Hair follicle dermal papilla cell (primary cell): ENCODE data around the gene GCSH. TPM values are rescaled to one million over a fixed set of nuclear protein-coding genes. Genes with fewer than 3 reads are reported as not detected.

Experiments
- small RNA-seq: library from RNA; depleted of rRNA; stranded (forward); fragments of <200 nt; gene quantifications from one replicate; pipeline ENCODE3, GENCODE V24; 2012
- total RNA-seq: library from RNA; depleted of rRNA; stranded (reverse); fragments of >200 nt; gene quantifications from 2 replicates; pipeline ENCODE4 v1.2.3, GENCODE V29; 2012

The GCSH gene
- total RNA-seq, result 8.0 and 8.1 TPM in 2 replicates

DNA sequence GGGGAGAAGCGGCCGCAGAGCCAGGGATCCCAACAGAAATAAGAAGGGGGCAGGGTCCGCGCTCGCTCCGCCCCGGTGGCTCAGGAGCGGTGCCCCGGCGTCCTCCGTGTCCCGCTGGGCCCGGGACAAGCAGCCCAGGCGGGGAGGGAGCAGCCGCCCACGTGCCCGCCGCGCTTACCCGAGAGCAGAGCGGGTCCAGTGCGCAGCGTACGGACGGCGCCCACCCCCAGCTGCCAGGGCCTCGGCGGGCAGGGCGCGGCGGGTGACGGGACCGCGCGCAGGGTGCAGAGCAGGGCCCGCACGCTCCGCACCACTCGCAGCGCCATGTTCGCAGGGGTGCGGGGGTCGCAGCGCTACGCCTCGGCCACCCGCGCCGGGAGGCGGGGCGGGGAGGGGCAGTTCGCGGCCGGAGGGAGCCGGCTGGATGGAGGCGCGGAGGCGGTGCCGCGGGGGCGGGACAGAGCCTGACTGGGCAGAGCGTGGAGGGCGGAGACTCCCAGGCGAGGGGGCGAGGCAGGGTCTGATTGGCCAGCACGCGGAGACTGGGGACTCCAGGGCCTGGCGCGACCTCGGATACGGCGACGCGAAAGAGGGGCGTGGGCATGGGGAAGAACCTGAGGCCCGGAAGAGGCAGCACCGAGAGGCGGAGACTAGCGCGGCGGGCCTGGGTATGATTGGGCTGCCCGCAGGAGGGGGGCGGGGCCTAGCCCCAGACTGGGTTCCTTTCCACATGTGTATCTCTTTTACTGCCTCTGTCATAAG lies at the start of gene GCSH:
GCSH (minus strand) TSS at position 443 of the 762 bp plus-strand sequence; CDS start at position 326, 117 bp downstream.

DNA sequence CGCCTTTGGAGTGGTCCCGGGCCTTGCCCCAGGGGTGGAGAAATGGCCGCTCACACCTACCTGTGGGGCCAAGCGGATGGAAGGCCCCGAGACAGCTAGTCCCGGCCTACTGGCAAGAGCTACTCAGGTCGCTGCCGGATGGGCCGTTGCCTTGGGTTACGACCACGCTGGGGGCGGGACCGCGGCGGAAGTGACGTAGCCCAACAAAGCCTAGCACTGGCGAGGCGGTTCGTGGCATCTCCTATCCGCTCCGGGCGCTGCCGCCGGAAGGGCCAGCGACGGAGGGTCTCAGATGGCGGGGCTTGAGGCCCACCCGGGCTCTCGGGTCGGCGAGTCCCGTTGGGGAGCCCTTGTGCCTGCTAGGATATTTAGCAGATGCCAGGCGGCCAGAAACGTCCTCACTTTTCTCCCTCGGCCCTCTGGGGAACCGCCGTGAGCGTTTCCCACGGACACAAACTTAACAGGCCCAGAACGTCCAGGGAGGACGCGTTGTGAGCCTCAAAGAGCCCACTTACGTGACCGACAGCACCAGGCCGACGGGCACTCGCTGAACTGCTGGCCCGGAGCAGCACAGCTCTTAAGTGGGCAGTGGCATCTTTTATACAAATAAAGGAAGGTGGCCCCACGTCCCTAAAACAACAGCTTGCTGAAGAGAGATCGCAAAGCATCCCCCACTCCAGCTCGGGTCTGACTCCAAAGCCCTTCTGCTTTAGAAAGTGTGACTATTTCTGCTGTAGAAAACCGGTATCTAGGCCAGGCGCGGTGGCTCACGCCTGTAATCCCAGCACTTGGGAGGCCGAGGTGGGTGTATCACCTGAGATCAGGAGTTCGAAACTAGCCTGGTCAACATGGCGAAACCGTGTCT lies 18.9 kb downstream of the GCSH start, which contains the start of gene C16orf46:
C16orf46 (minus strand) TSS at position 163 of the 865 bp plus-strand sequence. CDS start 13,283 bp downstream, outside the sequence.

DNA sequence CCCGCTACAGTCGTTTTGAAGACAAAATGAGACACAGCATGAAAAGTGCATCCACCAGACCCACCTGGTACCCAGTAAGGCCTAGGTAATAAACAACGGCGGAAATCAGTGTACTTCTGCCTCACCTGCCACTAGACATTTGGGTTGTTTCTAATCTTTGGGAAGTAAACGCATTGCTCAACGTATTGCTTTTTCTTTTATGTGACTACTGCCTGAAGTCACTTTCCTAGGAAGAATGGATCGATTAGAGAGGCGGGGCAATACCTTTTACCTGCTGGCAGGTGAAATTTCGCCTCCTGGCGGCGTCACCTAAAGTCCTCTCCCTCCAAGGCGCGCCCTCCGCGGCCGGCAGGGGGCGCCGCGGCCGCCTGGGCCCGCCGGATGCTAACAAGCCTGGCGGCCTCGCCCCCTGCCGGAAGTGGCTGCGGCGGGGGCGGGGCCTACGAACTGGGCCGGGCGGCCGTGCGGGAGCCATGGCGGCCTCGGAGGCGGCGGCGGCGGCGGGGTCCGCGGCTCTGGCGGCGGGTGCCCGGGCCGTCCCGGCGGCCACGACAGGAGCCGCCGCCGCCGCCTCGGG lies 60.7 kb downstream of the GCSH start, which contains the start of gene ATMIN:
ATMIN (plus strand) TSS at position 445 of the 577 bp plus-strand sequence; CDS start at position 474, 29 bp downstream.

Small RNA genes lying within 50 kb of the gene (small RNA-seq; reads per million reads assigned to genes)
- gene AC092718.3 (not detected), gene RNU6-1191P (not detected)

Other genes starting within 250 kb of the GCSH start
- 19.1 and 22.3 TPM in 2 replicates for gene CMC2, start 89.5 kb downstream of the GCSH start, total RNA-seq
- gene CENPN, start 89.2 kb downstream of the GCSH start, total RNA-seq, result 11.1 and 11.8 TPM in 2 replicates
- gene ATMIN, start 60.6 kb downstream of the GCSH start, total RNA-seq, result 47.4 and 58.4 TPM in 2 replicates
- gene C16orf46, start 19.2 kb downstream of the GCSH start, total RNA-seq, result 0.32 and 0.73 TPM in 2 replicates
- 0.16 and 0.49 TPM in 2 replicates for gene BCO1, start 142.3 kb upstream of the GCSH start, total RNA-seq
- 7.7 and 9.2 TPM in 2 replicates for gene GAN, start 218.6 kb upstream of the GCSH start, total RNA-seq